Measurements from ENCODE around the gene FCHSD2.

DNA sequence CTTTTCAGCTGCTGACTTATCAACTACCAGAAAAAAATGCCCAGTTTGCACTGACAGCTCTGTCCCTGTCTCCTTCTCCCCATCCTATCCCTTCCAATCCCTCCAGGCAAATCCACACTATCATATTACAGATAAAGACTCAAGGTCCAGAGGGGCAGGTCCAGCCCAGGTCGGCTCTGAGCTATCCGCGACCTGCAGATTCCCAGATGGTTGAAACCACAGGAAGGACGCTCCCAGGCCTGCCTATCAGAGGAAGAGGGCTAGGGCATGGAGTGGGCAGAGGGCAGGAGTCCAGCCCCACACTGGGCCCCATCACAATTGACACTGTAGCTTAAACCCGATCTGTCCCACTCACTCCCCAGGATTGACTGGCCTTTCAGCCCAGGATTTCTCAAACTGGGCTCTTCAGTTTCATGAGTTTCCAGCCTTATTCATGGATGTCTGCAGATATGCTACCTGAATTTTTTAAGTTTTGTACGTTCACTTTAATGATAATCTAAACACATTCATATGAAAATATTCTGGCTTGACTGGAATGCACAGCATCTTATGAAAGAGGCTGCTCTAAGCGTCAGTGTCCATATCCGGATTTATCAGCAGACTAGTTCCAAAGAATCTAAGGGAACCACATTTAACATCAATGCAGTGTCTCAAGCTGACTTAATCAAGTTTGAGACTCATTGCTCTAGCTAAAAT lies 16.4 kb upstream of the FCHSD2 start:
- no peak for TF ChIP-seq POLR2A (IDR thresholded peaks at IDR 0.05; ENCODE audit: extremely low read depth, insufficient read length)
- TF ChIP-seq, protein P1, sequence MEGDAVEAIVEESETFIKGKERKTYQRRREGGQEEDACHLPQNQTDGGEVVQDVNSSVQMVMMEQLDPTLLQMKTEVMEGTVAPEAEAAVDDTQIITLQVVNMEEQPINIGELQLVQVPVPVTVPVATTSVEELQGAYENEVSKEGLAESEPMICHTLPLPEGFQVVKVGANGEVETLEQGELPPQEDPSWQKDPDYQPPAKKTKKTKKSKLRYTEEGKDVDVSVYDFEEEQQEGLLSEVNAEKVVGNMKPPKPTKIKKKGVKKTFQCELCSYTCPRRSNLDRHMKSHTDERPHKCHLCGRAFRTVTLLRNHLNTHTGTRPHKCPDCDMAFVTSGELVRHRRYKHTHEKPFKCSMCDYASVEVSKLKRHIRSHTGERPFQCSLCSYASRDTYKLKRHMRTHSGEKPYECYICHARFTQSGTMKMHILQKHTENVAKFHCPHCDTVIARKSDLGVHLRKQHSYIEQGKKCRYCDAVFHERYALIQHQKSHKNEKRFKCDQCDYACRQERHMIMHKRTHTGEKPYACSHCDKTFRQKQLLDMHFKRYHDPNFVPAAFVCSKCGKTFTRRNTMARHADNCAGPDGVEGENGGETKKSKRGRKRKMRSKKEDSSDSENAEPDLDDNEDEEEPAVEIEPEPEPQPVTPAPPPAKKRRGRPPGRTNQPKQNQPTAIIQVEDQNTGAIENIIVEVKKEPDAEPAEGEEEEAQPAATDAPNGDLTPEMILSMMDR (IDR thresholded peaks at IDR 0.05; ENCODE audit: low read depth, low read length): no peak

Data from NB4 (cell line).